SK-N-DZ (cell line): ENCODE data around the gene ZDHHC7.
A peak's percentile ranks its signal among the peaks of the same experiment; 100 is the strongest.

Experiments used
- DNase-seq: peaks from one replicate; pipeline ENCODE4 v3.0.0-alpha.2; 2015; ENCODE audit warnings: low spot score

ZDHHC7 gene

DNA sequence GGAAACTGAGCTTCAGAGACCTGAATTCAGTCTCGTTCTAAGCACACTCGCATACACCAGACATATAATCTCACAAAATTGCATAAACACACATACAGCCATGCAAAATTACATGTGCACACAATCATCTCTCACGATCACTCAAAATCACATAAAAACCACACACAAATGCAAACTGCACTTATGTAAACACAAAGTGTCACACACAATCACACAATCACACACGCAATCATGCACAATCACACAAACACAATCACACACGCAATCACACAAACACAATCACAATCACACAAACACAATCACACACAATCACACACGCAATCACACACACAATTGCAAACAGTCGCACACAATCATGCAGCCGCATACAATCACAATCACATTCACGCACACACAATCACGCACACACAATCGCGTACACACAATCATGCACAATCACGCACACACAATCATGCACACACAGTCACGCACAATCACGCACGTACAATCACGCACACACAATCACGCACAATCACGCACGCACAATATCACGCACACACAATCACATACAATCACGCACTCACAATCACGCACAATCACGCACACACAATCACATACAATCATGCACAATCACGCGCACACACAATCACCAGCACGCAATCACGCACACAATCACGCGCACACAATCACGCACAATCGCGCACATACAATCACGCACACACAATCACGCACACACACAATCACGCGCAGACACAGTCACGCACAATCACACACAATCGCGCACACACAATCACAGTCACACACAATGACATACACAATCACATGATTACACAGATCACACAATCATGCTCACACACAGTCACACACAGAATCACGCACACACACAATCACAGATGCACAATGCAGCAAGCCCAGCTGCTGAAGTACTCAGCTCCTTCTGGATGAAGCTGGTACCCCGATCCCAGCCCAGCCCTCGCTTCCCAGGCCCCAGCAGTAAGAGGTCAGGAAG, 45.6 kb downstream of the ZDHHC7 start:
- DNase-seq = no peak

GRCh38 chr16:84964386-84965128, 46.8 kb downstream of the ZDHHC7 start:
- DNase-seq = no peak

DNA sequence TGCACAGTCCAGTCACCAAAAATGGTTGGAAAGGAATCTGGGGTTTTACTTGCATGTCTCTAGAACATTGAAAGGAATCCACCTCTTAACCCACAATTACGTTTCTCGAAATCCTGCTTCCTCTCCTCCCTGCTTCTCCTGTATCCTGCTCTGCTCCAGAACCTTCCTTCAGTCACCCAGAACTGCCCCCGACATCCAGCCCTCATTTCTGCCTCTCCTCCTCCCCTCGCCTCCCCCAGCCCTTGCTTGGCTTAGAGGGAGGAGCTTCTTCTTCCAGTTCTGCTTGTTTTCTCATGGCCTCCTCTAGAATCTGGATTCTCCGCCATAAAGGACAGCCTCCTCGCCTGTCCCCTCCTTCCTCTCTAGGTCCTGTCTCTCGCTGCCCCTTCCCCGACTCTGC, 48.3 kb downstream of the ZDHHC7 start:
- DNase-seq = no peak

DNA sequence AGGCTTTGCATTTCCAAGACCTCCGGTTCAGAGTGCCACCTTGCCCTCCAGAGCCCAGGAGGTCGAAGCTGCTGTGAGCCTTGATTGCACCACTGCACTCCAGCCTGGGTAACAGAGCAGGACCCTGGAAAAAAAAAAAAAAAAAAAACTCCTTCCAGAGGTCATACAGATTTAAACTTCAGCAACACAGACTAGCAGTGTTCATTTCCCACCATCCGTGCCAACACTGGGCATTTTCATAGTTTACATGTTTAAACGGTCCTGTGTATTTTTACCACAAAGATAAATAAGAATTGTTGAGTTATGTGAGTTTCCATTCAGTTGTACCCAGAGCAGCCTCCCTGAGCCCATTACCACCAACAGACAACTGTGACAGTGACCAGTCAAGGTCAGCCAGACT, 50.4 kb downstream of the ZDHHC7 start:
- no peak for DNase-seq

DNA sequence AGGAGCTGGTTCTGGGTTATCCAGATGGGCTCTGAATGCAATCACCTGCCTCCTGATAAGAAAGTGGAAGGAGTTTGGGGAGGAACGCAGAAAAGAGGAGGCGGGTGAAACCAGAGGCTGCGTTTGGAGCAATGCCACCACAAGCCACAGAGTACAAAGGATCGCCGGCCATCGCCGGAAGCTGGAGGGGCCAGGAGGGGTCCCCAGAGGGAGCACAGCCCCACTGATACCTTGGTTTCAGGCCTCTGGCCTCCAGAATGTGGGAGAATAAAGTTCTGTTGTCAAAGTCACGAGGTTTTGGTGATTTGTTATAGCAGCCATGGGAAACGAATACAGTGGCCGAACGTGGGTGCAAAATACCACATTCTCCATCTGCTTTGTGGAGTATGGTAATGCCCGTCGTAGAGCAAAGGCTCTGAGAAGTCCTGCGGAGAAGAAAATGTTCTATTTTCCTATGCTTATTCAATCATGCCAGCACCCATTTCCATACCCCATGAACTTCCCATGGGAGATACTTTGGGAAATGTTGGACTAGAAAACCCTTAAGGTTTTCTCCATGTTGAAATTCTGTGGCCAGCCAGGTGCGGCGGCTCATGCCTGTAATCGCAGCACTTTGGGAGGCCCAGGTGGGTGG, 51.4 kb downstream of the ZDHHC7 start:
- no peak for DNase-seq

GRCh38 chr16:84959045-84959576, 52.2 kb downstream of the ZDHHC7 start:
- DNase-seq = no peak

DNA sequence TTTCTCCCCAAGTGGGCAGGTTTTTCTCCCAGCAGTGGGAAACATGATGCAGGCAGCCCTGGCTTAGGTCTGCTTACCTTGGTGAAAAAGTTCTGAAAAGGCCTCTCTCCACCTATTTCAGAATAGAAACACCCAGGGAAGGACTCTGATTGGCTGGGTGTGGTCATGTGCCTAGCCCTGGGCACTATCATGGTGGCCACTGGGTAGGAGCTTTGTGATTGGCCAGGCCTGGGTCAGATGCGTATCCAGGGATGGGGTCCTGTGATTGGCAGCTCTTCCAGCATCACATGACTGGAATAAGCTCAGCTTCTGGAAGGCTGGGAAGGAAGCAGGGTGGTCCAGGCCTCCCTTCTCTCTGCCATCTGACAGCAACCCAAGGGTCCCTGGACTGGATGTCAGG, 53.5 kb downstream of the ZDHHC7 start:
- no peak for DNase-seq

- no peak for DNase-seq
These were observed 54.1 kb downstream of the ZDHHC7 start for GRCh38 chr16:84957192-84957591.

- no peak for DNase-seq
These were observed 55.9 kb downstream of the ZDHHC7 start for GRCh38 chr16:84955427-84955826.

DNA sequence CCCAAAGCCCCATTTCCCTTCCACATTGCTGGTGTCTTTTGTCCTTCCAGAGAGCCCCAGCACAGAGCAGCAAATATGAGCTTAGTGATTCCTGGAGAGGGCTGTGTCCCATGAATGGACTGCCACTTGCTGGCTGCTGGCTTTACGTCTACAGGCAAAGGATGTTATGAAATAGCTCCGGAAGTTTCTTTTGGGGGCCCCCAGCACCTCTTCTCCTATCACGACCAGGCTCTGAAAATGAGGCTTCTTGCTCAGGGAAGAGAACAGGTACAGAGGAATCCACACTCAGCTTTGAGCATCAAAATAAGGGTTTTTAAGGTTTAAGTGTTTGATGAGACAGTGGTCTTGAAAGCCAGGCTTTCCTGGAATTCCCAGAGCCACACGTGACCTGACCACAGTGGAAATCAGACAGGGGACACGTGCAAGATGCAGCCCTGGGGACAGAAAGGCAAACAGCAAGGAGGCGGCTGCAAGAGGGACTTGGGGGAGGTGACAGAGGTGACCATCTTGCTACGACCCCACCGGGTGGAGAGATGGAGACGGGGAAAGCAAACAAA, 58.1 kb downstream of the ZDHHC7 start:
- DNase-seq = no peak

- peak; percentile 89 for DNase-seq
These were observed 58.8 kb downstream of the ZDHHC7 start for GRCh38 chr16:84952335-84953189.

GRCh38 chr16:84950906-84951305, 60.4 kb downstream of the ZDHHC7 start:
- peak; percentile 57 for DNase-seq

DNA sequence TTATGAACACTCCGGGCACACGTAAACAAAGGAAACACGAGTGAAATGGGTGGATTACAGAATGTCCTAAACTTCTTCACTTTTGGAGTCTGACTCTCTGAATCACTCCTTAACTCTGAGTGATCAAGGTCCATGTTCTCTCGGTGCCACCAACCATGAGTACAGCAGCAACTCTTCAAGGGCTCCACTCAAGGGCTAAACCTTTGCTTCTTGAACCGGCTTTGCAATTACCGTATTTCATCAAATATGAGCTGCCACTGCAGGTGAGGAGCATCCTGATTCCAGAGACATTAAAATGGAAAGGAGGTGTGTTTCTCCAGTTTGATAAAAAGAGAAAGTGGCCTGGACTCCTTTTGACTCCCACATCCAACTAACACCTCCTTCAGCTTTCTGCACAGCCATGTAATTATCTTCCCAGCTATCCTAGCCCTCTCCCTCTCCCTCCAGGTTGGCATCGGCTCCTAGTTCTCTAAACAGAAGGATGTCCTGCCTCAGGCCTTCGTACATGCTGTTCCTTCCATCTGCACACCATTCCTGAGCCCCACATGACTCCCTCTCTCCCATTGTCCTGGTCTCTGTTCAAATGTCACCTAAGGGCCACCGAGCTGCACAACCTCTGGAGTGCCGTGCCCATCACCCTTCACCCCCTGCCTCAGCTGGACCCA, 61.4 kb downstream of the ZDHHC7 start:
- no peak for DNase-seq

DNA sequence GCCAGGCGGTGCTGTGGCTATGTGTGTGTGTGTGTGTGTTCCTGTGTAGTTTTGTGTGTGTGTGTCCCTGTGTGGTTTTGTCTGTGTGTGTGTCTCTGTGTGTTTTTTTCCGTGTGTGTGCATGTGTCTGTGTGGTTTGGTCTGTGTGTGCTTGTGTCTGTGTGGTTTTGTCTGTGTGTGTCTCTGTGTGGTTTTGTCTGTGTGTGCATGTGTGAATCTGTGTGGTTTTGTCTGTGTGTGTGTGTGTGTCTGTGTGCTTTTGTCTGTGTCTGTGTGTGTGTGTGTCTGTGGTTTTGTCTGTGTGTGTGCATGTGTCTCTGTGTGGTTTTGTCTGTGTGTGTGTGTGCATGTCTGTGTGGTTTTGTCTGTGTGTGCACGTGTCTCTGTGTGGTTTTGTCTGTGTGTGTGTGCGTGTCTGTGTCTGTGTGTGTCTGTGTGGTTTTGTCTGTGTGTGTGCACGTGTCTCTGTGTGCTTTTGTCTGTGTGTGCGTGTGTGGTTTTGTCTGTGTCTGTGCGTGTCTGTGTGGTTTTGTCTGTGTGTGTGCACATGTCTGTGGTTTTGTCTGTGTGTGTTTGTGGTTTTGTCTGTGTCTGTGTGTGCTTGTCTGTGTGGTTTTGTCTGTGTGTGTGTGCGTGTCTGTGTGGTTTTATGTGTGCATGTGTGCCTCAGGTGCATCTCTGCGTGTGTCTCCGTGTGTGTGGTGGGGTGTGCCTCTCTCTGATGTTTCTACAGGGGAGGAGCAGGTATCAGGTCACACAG, 62.3 kb downstream of the ZDHHC7 start:
- DNase-seq = no peak

- no peak for DNase-seq
These were observed 63.1 kb downstream of the ZDHHC7 start for GRCh38 chr16:84947996-84948850.

GRCh38 chr16:84947022-84947421, 64.3 kb downstream of the ZDHHC7 start:
- no peak for DNase-seq

GRCh38 chr16:84943620-84944019, 67.7 kb downstream of the ZDHHC7 start:
- DNase-seq = no peak

DNA sequence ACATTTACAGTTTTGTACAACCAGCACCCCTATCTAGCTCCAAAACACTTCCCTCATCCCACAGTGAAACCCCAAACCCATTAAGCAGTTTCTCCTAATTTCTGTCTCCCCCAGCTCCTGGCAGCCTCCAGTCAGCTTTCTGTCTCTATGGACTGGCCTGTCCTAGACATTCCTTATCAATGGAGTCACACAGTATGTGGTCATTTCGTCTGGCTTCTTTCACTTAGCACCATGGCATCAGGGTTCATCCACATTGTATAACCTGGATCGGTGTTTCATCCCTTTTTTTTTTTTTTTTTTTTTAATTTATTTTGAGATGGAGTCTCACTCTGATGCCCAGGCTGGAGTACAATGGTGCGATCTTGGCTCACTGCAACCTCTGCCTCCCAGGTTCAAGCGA, 68.5 kb downstream of the ZDHHC7 start:
- no peak for DNase-seq
